Ammon's horn (tissue), 1 donor: ENCODE results near the gene TCF7L2.
"Not testable (repeated sequence)": the region's sequence is repeated elsewhere in the genome, so short reads cannot be mapped to it uniquely, and the experiment has no call there.

Experiments used
- DNase-seq: peaks from one replicate; pipeline ENCODE4 v3.0.0-alpha.2; 2016; ENCODE audit warnings: low spot score

The TCF7L2 gene

DNA sequence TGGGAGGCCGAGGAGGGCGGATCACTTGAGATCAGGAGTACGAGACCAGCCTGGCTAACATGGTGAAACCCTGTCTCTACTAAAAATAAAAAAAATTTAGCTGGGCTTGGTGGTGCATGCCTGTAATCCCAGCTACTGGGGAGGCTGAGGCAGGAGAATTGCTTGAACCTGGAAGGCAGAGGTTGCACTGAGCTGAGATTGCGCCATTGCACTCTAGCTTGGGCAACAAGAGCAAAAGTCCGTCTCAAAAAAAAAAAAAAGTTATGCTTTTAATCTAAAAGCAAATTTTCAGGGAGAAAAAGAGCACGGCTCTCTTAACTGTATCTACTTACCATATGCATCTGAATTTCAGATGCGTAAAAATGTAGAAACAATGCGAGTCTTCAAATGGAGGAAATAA lies 116.1 kb downstream of the TCF7L2 start:
- not testable (repeated sequence) for DNase-seq

DNA sequence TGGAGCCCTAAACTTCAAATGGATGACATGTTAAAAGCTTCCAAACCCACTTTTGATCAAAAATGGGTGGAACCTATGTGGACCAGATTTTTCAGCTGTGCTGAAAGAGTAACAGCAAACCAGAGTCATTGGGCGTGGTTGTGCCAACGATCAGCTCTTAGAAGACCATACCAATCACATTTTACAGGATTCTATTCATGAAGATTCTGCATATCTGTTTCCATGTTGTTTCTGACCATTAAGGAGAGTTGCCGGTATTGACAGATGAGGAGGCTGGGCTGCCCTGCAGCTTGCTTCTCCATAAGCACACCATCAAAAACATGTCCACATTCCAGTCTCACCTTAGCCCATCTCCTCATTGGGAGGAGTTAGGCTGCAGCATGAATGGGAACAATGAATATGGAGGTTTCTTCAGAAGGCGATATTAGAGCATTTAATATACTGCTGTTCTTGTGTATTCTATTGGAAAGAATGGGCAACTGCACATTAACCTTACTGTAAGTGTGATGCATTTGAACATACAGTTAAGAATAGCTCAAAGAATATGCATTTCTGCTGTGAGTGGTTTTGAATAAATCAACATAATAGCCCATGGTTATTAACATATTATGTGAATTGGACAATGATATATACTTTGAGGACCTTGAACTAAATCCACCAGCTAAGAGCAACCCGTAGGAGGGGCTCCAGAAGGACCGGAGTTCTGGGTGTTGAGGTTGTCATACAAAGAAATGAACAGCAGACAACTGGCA lies 116.7 kb downstream of the TCF7L2 start:
- no peak for DNase-seq

DNA sequence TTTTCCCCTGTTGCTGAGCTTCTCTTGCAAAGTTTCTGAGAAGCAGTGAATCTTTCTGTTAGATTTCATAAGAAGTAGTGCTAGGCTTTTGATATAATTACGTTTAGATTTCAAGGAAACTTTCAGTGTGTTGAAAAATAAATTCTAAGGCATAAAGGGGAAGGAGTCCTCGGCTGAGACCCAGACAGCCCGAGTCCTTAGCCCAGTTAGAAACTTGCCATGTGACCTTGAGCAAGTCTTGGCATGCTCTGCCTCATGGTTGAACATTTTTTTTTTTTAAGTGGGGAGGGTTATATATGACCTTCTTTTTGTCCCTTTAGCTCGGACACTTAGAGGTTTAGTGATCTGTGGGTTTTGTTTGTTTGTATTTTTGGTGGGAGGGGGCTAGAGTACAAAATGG lies 117.5 kb downstream of the TCF7L2 start:
- no peak for DNase-seq

DNA sequence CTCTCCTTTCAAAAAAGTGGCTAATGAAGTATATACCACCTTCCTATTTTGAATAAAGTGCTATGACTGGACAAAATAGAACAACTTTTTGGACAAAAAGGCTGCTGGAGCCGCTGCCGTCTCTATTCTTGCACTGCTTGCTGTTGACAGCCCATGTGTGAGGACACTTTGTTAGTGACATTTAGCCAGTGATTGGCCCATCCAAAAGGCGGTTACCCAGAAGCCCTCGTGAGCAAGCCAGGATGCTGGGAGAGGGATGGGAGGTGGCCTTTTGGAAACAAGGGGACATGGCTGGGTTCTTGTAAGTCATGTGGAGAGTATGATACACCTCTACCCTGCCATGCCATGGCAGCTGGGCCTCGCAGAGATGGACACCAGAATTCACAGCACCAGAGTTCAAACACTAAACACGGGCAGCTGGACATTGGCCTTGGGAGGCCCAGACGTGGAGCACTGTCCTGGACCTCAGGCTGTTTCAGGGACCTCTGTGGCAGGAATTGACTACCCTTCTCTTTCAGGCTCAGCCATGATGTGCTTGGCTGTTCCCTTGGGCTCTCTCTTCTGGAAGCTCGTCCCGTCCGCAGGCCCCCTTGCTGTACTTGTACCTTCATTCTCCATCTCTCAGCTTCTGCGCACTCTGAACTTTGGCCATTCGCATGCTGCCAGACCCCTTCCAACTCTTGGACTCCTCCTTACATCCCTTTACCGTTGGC lies 118.3 kb downstream of the TCF7L2 start:
- DNase-seq: no peak

DNA sequence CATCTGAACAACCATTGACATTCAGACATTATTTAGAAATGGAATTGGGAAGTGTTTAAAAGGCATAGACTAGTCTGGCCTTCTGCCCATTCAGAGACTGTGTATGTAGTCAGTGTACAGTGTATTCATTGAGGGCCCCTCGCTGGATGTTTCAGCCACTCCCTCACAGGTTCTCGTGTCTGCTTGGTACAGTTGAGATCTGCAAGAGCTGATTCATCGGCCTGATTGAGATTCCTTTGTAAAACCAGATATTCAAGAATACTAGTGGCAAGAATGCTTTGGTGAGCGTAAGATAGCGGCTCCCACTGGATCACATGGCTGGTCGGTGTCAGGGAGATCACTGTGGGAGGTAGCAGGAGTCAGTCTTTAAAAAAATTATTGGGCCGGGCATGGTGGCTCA lies 119.5 kb downstream of the TCF7L2 start:
- no peak for DNase-seq

DNA sequence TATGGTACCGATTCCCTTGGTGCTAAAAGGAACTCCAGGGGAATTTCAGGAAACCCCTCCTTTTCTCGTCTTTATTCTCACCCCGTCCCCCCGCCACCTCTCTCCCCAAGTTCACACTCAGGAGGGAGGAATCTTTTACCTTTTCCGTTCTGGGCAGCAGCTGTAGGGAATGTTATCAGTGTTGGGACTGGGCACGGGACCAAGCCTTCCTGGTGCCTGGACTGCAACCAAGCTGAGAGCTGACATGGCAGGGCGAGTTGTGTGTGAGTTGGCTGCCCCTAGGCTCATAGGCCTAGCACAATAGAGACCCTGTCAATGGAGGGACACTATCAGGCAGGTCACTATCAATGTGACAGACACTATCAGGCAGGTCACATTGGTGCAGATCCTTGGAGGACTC lies 121.4 kb downstream of the TCF7L2 start:
- peak; percentile 12 for DNase-seq

DNA sequence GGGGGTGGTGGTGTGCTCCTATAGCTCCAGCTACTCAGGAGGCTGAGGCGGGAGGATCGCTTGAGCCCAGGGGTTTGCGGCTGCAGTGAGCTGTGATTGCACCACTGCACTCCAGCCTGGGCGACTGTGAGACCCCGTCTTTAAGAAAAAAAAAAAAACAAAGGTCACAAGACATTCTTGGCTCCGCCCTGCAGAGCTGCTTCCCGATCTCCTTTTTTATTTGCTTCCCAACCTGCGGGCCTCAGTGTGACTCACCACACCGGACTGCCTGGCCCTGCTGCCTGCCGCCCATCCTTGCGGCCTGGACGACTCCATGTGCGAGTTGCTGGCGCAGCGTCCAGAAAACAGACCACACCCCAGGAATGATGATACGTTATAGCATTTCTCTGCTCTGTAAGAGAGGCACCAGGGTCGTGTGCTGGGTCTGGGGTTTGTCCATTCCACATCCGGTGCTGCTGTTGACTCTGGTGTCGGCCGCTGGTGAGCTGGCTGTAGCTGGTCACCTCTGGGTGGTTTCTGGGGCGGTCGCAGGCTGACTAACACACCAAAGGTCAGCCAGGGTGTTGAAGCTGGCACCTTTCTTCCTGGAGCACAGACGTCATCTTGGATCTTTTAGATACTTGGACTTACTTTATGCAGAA lies 123.6 kb downstream of the TCF7L2 start:
- DNase-seq: no peak

DNA sequence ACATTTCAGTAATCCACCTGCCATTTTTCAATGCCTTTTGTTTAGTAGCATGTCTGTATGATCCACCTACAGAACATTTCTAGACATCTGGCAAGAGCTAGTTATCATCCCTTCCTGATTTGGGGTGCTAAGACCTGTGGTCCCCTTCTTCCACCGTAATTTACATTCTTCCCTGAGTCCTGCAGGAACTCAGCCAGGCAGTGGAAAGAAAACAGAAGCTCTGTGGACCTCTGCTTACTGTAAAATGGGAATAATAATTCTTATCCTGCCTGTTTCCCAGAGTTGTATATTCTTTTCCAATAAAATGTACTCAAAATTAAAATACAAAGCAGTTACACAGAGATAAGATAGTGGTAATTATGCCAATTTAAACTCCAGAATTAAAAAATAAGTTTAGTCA lies 126.9 kb downstream of the TCF7L2 start:
- DNase-seq: no peak

DNA sequence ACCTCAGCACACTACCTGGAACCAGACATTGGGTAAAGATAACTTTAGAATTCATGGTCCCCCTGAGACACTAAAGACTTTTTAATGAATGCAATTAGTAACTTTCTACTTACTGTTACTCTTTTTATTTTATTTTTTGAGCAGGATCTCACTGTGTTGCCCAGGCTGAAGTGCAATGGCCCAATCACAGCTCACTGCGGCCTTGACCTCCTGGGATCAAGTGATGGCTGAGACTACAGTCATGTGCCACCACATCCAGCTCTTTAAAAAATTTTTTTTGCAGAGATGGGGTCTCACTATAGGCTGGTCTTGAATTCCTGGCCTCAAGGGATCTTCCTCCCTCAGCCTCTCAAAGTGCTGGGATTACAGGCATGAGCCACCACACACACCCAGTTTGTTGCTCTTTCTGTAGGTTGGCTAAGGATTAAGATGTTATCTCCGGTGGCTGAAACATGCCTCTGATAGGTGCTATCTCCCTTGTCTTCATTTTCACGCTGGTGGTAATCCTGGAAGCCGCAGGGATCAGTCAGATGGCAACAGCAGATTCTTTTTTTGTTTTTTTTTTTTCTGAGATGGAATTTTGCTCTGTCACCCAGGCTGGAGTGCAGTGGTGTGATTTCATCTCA lies 128.3 kb downstream of the TCF7L2 start:
- DNase-seq: no peak

DNA sequence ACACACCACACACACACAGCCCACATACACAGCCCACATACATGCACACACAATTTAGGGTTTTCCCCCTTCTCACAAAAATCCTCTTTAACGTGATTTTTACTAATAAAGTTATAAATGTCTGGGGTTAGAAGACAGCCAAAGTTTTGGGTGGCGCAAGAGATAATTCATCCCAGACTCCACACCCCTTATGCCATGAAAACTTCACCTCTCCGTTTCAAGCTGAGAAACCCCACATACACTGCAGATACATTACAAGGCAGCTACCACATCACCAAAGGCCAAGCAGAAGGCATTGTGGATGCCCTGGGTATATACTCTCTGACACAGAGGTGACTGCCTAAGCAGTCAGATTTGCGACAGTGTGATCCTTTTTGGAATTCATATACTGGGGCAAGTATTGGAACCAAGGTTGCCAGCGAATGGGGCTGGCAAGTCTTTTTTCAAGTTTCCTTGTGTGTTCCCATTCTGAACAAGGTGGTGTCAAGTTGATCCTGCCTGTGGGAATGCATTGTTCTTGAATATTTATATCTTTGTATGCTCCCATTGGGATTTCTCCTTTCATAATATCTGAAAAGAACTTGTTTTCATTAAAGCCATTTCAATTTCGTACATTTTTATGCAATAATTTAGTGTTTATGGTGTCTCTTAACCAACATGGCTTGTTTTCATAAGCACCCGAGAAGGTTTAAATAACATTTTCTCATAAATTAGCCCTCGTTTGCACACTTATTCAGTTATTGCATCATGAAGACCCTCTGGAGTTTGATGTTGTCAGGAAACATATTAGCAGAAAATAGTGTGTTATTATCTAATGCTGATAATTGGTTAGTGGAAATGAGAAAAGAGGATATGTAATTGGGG lies 130.2 kb downstream of the TCF7L2 start:
- DNase-seq: no peak

DNA sequence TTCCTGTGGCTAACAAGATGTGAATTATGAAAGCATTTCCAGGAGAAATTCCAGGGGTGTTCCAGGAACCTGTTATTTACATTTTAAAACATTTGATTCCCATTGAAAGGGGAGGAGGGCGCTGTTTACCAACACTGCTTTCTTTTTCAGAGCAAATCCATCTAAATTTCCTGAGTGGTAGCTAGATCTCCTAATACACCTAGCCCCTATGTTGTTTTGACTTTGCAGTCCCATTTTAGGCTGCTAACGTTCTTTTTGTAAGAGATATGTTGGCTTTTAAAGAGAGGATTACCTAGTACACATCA lies 130.8 kb downstream of the TCF7L2 start:
- no peak for DNase-seq

DNA sequence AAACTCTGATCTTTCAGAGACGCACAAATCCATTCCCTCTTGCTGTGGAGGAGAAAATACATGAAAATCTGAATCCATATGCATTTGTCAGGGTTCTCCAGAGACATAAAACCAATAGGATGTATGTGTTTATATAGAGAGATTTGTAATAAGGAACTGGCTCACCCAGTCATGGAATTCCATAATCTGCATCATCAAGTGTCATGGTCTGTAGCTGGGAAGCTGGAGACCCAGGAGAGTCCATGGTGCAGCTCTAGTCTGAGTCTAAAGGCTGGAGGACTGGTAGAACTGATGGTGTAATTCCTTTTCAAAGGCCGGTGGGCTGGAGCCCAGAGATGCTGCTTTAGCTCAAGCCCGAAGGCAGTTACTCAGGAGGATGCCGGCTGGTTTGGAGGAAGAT lies 134.0 kb downstream of the TCF7L2 start:
- DNase-seq: no peak

DNA sequence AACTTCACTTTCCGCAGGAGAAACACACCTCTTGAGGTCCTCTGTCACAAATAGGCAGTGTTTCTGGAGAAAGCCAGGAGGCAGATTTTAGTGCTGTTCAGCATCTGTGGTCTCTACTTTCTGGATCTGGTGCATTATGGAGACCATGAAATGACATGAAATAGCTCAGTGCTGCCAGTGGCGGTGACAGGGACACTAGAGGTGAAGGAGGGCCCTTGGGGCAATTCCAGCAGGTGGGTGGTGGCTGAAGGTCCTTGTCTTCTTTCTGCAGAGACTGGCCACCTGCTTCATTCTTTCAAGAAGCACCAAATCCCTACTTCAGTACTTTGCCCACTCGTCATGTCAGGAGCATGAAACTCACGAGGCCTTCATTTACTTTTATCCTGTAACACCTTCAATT lies 135.7 kb downstream of the TCF7L2 start:
- DNase-seq: no peak

DNA sequence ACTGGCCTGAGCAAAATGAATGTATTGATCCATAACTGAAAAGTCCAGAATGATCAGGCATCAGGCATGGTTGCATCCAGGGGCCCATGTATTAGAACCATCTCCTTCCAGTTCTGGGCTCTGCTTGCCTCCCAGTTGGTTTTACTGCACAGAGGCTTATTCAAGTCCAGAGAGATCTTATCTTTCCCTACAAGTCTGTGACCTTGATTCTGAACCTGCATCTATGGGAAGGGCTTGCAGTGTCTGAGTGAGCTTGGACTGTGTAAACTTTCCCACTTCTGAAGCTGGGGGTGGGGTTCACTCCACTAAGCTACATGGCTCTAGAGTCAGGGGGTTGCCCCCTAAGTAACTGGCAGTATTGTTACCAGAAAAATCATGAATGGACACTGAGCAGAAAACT lies 136.2 kb downstream of the TCF7L2 start:
- DNase-seq: no peak

DNA sequence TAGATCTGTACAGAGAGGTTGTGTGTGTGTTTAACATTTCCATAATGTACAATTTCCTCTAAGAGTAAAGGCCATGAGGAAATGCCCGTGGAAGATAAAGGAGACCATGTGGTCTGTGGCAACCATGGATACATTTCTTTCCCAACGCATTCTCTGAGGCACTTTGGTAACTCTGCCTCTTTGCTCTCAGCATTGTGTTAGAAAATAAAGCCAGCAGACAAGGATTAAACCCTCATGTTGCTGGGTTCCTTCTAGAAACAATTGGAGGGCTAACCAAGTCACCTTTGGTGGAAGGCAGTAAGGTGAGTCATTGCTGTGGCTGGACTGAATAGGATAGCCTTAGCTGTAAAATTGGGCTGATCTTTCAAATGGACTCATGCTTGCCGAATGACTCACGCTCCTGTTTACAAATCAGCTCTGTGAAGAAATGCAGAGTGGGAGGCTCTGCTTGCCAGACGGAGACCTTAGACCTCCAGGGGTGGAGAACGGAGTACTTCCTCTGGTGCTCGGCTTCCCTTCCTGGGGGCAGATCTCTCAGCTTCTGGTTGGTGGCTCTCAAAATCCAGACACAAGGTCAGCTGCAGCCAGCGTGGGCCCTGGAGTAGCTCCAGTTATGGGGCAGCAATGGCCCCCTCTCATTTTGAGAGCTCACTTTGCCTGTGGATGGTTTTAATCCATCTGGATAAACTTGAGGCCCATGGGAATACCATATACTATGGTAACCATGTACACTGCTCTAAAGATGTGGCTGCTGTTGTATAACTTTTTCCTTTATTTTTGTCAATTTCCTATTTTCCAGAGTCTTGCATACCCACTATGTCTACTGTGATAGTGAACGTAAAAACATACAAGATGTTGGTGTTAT lies 137.3 kb downstream of the TCF7L2 start:
- no peak for DNase-seq

DNA sequence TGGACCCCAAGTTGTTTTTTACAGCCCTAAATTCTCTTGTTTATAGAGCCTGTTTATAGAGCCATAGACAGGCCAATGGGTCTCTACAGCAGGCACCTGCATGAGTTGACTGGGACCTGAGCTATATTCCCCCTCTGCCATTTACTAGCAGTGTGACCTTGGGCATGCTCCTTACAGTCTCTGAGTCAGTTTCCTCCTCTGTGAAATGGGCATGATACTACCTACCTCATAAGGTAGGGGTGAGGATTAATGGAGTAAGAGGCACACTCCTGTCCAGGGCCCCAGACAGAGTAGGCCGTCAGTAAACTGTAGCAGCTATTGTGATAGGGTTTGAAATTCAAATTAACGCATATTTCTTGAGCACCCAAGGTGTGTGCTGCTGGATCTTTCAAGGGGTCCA lies 138.1 kb downstream of the TCF7L2 start:
- DNase-seq: no peak

DNA sequence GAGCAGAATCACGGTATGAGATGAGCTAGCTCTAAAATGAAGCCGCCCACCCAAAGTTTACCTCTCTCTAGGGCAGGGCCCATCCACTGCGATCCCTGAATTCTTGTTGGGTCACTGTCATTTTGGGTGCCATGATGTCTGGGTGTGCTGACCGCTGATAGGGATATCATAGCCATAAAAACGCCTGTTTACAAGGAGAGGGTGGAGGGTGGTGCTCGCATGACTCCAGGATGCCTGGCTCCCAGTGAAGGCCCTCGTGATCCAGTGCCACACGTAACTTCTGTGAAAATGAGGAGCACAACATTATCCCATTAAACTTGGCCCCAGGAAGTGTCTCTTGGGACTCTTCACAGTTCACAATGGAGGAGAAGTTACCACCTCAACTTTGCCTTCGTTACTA lies 139.5 kb downstream of the TCF7L2 start:
- no peak for DNase-seq

DNA sequence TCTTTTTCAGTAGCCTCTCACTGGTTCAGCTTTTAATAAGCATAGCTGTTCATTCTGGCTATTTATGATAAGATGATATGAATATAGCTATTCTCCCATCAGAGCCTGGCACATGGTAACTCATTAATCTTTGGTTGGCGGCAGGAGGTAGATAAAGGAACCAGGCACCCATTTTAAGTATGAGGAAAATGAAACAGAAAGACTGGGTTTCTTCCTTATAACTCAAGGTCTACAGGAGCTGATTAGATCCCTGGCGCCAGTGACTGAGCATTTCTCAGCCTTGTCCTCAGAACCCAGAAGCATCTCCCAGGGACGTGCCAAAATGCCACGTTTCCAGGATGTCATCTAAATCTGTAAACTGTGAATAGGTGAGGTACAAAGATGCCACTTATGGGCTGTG lies 141.9 kb downstream of the TCF7L2 start:
- no peak for DNase-seq

DNA sequence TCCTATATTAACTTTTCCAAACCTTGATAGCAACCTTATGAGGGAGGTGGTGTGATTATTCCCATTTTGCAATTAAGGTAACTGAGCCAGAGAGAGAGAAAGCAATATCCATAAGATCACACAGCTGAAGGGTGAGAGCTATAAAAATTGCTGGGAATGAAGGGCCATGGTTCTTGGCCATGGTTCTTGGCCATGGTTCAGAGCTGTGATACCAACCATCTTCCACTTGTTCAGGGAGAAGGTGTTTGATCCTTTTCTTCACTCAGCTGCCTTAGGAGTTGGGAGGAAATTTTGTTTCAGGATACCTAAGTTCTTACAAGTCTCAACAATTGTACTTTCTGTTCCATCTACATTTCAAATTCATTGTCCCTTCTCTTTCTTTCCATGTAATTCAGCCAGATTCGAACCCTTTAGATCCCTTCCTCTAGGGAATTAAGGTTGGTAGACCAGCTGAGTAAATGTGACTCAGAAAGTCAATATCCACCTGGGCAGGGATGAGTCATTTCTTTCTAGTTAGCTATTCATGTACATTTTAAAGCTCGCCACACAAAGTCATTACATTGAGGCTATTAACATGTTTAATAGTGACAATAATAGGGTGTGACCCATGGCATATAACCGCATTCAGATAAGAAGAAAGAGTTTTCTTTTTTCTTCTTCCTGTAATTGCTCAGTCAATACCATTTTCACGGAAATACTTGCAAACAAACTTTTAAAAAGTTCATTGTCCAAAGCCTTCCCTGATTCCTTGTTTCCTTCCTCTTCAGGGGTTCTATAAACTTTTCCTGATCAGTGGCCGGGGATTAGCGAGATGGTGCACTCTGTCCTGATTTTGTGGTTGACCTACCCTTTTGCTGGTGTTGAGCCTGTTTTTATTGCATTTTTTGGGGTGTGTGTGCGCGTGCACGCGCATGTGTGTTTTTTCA lies 143.4 kb downstream of the TCF7L2 start:
- DNase-seq: no peak

DNA sequence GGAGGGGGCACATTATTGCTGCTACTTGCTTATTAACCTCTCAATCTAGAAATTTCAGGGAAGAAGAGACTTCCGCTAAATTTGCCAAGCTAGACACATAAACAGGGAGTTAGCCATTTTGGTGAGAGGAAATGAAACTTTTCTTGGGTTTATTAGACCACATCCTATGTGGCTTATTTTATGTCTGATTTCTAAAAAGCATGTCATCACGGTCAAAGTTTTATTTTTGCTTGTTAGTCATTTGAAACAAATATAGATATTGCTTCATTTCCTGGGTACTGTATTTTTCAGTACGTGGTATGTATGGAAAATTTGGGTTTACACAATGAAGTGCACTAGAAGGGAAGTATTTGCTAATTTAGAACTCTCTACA lies 144.1 kb downstream of the TCF7L2 start:
- DNase-seq: no peak
